Ishikawa (cell line): Measurements from ENCODE around the gene PCBP3.

Experiments
- CREB1 ChIP-seq: IDR thresholded peaks from 2 replicates; pipeline ENCODE4 v1.6.1; 2012; ENCODE audit warnings: low read depth
- EP300 ChIP-seq: IDR thresholded peaks from 2 replicates; pipeline ENCODE4 v1.6.1; 2012; ENCODE audit warnings: borderline replicate concordance
- REST ChIP-seq: IDR thresholded peaks from 2 replicates; pipeline ENCODE4 v1.6.1; 2012; ENCODE audit warnings: low read depth, mild to moderate bottlenecking
- TF ChIP-seq, protein P1 (sequence below): IDR thresholded peaks from 2 replicates; pipeline ENCODE4 v1.6.1; 2012

DNA sequence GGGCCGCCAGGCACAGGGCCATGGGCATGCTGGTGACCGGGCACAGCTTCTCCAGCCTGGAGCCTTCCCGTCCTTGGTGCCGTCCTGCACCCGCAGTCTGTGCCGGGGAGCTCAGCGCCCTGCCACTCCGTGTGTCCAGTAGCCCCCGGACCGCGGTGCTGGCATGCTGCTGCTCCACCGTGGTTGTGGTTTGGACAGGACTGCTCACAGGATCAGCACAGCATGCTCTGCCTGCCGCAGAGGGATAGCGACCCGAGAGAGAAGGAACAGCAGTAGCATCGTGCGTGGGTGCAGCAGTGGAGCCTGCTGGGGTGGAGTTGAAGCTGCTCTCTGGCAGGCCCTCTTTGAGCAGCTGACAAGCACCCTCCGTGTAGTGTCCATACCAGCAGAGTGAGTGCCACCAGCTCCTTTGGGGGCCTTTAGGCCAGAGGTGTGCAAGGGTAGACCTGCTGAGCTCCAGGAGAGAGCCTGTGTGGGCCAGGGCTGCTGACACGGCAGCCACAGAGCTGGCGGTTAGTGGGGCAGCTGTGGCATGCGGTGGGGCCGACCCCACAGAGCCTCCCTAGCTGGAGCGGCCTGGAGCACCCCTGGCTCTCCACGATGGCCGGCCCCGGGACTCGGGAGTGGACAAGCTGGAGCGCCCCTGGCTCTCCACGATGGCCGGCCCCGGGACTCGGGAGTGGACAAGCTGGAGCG, 6.4 kb upstream of the PCBP3 start:
- TF ChIP-seq EP300, result no peak
- no peak for TF ChIP-seq CREB1
- TF ChIP-seq, protein P1, sequence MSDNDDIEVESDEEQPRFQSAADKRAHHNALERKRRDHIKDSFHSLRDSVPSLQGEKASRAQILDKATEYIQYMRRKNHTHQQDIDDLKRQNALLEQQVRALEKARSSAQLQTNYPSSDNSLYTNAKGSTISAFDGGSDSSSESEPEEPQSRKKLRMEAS, result no peak
- no peak for TF ChIP-seq REST
